IMR-90 (cell line): Measurements from ENCODE around the gene PZP. TPM values are rescaled to one million over a fixed set of nuclear protein-coding genes. Genes with fewer than 3 reads are reported as not detected.

Experiments used
- ATAC-seq: fragments of 200-7000 bp; cut with Tn5 transposase; 2 replicates; pipeline ENCODE4 v1.9.1; 2020; ENCODE audit warnings: low read depth, mild to moderate bottlenecking, moderate library complexity
- BruUV-seq: library from RNA; stranded (reverse); fragments of 400-500 nt; replicated peaks from 2 replicates; lab custom pipeline; 2021; lab: Mats Ljungman, UMichigan
- CTCF ChIA-PET: fragments of 300-600 bp; formaldehyde crosslinking; extraction: SDS; loops from one replicate; lab custom pipeline; 2021; ENCODE audit warnings: antibody characterized with exemption; lab: Yijun Ruan, JAX
- POLR2A ChIA-PET: fragments of 300-600 bp; sonication (Branson Sonifier 250); formaldehyde crosslinking; loops from one replicate; lab custom pipeline; 2022; ENCODE audit warnings: antibody characterized with exemption; ENCODE audit not compliant: unreplicated experiment; lab: Charles Lee
- DNase-seq: peaks from one replicate; pipeline ENCODE4 v3.0.0; 2013
- H2AFZ ChIP-seq: replicated peaks from 2 replicates; pipeline ENCODE3; 2013; ENCODE audit warnings: low read length, mild to moderate bottlenecking; ENCODE audit not compliant: poor library complexity
- H2AK5ac ChIP-seq: 2 replicates; pipeline ENCODE4 v1.6.1; 2013; ENCODE audit warnings: low read depth, low read length, inconsistent platforms
- H2AK9ac ChIP-seq: replicated peaks from 2 replicates; pipeline ENCODE3; 2013; ENCODE audit warnings: mild to moderate bottlenecking, low read depth, low read length, moderate library complexity; ENCODE audit not compliant: poor library complexity
- H2BK120ac ChIP-seq: 2 replicates; pipeline ENCODE4 v1.6.1; 2013; ENCODE audit warnings: low read depth, low read length, inconsistent platforms
- H2BK15ac ChIP-seq: 3 replicates; pipeline ENCODE4 v1.6.1; 2013; ENCODE audit warnings: low read depth, low read length, inconsistent platforms
- H2BK20ac ChIP-seq: 2 replicates; pipeline ENCODE4 v1.6.1; 2013; ENCODE audit warnings: low read depth, mild to moderate bottlenecking, inconsistent platforms, low read length, moderate library complexity
- H2BK5ac ChIP-seq: 2 replicates; pipeline ENCODE4 v1.6.1; 2013; ENCODE audit warnings: mild to moderate bottlenecking, low read depth, low read length, inconsistent platforms; ENCODE audit not compliant: poor library complexity, severe bottlenecking
- H3K14ac ChIP-seq: replicated peaks from 2 replicates; pipeline ENCODE4 v1.6.1; 2013; ENCODE audit warnings: low read depth, low read length, inconsistent platforms
- H3K18ac ChIP-seq: 2 replicates; pipeline ENCODE4 v1.6.1; 2013; ENCODE audit warnings: low read depth, low read length, control low read depth
- H3K23ac ChIP-seq: 2 replicates; pipeline ENCODE4 v1.6.1; 2013; ENCODE audit warnings: low read depth, low read length, inconsistent platforms
- H3K27ac ChIP-seq: 2 replicates; pipeline ENCODE4 v1.5.1; 2013; ENCODE audit warnings: mild to moderate bottlenecking, control low read depth, low read length; ENCODE audit not compliant: insufficient read depth
- H3K27me3 ChIP-seq: 2 replicates; pipeline ENCODE4 v1.6.1; 2013; ENCODE audit warnings: low read length; ENCODE audit not compliant: control insufficient read depth, insufficient read depth
- H3K36me3 ChIP-seq: 2 replicates; pipeline ENCODE4 v1.6.1; 2013; ENCODE audit warnings: low read length, mixed read lengths; ENCODE audit not compliant: control insufficient read depth, insufficient read depth
- H3K4ac ChIP-seq: 2 replicates; pipeline ENCODE4 v1.6.1; 2013; ENCODE audit warnings: low read depth, low read length, inconsistent platforms
- H3K4me1 ChIP-seq: 2 replicates; pipeline ENCODE4 v1.6.1; 2013; ENCODE audit warnings: low read length, mixed read lengths; ENCODE audit not compliant: control insufficient read depth, insufficient read depth
- H3K4me2 ChIP-seq: 2 replicates; pipeline ENCODE4 v1.6.1; 2013; ENCODE audit warnings: low read depth, mild to moderate bottlenecking, control low read depth, low read length, moderate library complexity
- H3K4me3 ChIP-seq: 2 replicates; pipeline ENCODE4 v1.5.1; 2013; ENCODE audit warnings: low read depth, mild to moderate bottlenecking, control low read depth, low read length, moderate library complexity; ENCODE audit not compliant: insufficient read depth
- H3K56ac ChIP-seq: 2 replicates; pipeline ENCODE4 v1.6.1; 2013; ENCODE audit warnings: low read length, inconsistent platforms; ENCODE audit not compliant: insufficient read depth; ENCODE audit errors: extremely low read depth
- H3K79me1 ChIP-seq, 2 experiments: 2 replicates each; pipeline ENCODE4 v1.6.1; 2013; ENCODE audit warnings: low read length in 2 of 2, inconsistent platforms in 1 of 2, low read depth in 1 of 2
- H3K9ac ChIP-seq: 2 replicates; pipeline ENCODE4 v1.6.1; 2013; ENCODE audit warnings: low read depth, low read length, control low read depth
- H3K9me1 ChIP-seq: 2 replicates; pipeline ENCODE4 v1.6.1; 2013; ENCODE audit warnings: low read length, inconsistent platforms; ENCODE audit not compliant: insufficient read depth
- H3K9me3 ChIP-seq: 2 replicates; pipeline ENCODE4 v1.6.1; 2013; ENCODE audit warnings: low read length; ENCODE audit not compliant: control insufficient read depth, insufficient read depth
- H4K20me1 ChIP-seq: 2 replicates; pipeline ENCODE4 v1.6.1; 2013; ENCODE audit warnings: low read length, inconsistent platforms; ENCODE audit not compliant: insufficient read depth
- H4K5ac ChIP-seq: 2 replicates; pipeline ENCODE4 v1.6.1; 2013; ENCODE audit warnings: mild to moderate bottlenecking, low read depth, low read length, control low read depth
- H4K8ac ChIP-seq, 2 experiments: 2 replicates each; pipeline ENCODE4 v1.6.1; 2013; ENCODE audit warnings: low read depth in 2 of 2, low read length in 2 of 2, control low read depth in 1 of 2, inconsistent platforms in 1 of 2
- H4K91ac ChIP-seq: 2 replicates; pipeline ENCODE4 v1.6.1; 2013; ENCODE audit warnings: low read depth, low read length, inconsistent platforms; ENCODE audit not compliant: insufficient read depth
- BHLHE40 ChIP-seq: fragments of 150-350 bp; IDR thresholded peaks from 2 replicates; pipeline ENCODE4 v1.6.1; 2016; ENCODE audit warnings: mild to moderate bottlenecking, low read depth, low read length
- CEBPB ChIP-seq: IDR thresholded peaks from 2 replicates; pipeline ENCODE4 v1.6.1; 2012; ENCODE audit warnings: low read depth, low read length, improper control_type of control experiment
- CTCF ChIP-seq: conservative IDR thresholded peaks from 2 replicates; pipeline ENCODE4 v1.5.1; 2012; ENCODE audit warnings: mild to moderate bottlenecking, low read depth, low read length, improper control_type of control experiment
- ELK1 ChIP-seq: fragments of 150-350 bp; IDR thresholded peaks from 2 replicates; pipeline ENCODE4 v1.6.1; 2016; ENCODE audit warnings: low read depth, mild to moderate bottlenecking, low read length, moderate library complexity, borderline replicate concordance
- FOS ChIP-seq: fragments of 150-350 bp; IDR thresholded peaks from 2 replicates; pipeline ENCODE4 v1.6.1; 2016; ENCODE audit warnings: low read depth, low read length
- MAFK ChIP-seq: IDR thresholded peaks from 2 replicates; pipeline ENCODE4 v1.6.1; 2012; ENCODE audit warnings: low read depth, low read length, improper control_type of control experiment
- MAZ ChIP-seq: IDR thresholded peaks from 2 replicates; pipeline ENCODE4 v1.6.1; 2012; ENCODE audit warnings: low read depth, mild to moderate bottlenecking, low read length, improper control_type of control experiment, moderate library complexity, borderline replicate concordance
- NFE2L2 ChIP-seq: fragments of 150-350 bp; IDR thresholded peaks from 2 replicates; pipeline ENCODE4 v1.6.1; 2016; ENCODE audit warnings: low read depth, mild to moderate bottlenecking, low read length
- POLR2A ChIP-seq: IDR thresholded peaks from 2 replicates; pipeline ENCODE4 v1.6.1; 2012; ENCODE audit warnings: mild to moderate bottlenecking, low read depth, low read length
- RCOR1 ChIP-seq: IDR thresholded peaks from 2 replicates; pipeline ENCODE4 v1.6.1; 2012; ENCODE audit warnings: mild to moderate bottlenecking, low read length, improper control_type of control experiment; ENCODE audit not compliant: insufficient replicate concordance
- RFX5 ChIP-seq: IDR thresholded peaks from 2 replicates; pipeline ENCODE4 v1.8.0; 2012; ENCODE audit warnings: low read depth, mild to moderate bottlenecking, low read length, moderate library complexity
- SMC3 ChIP-seq: fragments of 150-350 bp; IDR thresholded peaks from 2 replicates; pipeline ENCODE4 v1.6.1; 2016; ENCODE audit warnings: low read depth, mild to moderate bottlenecking, antibody characterized with exemption, low read length, moderate library complexity
- USF2 ChIP-seq: fragments of 150-350 bp; IDR thresholded peaks from 2 replicates; pipeline ENCODE4 v1.6.1; 2017; ENCODE audit warnings: mild to moderate bottlenecking, antibody characterized with exemption, low read length, low read depth
- WGBS, 2 experiments: methylation state at CpG; one replicate each; pipeline versions ENCODE4 v1.1.5 to v1.1.7; 2013; ENCODE audit warnings: missing lambda C conversion rate in 2 of 2; ENCODE audit not compliant: insufficient read length in 1 of 2; ENCODE audit errors: extremely low coverage in 2 of 2; 5-methylcytosine and 5-hydroxymethylcytosine counted together
- dilution Hi-C: fragments of 300-500 bp; cut with HindIII; formaldehyde crosslinking; loops from one replicate; pipeline ENCODE4 v1.14.3; 2018; ENCODE audit warnings: low sequenced_read_pairs; ENCODE audit not compliant: unreplicated experiment
- in situ Hi-C: fragments of 300-500 bp; cut with MboI; formaldehyde crosslinking; loops from 3 replicates; pipeline ENCODE4 v1.14.3; 2019; ENCODE audit warnings: low sequenced_read_pairs, inconsistent platforms, mixed read lengths
- intact Hi-C: fragments of 100-400 bp; cut with micrococcal nuclease; formaldehyde crosslinking; loops from 2 replicates; pipeline ENCODE4 v1.10.0; 2022
- polyA plus RNA-seq, 3 experiments: library from polyadenylated mRNA; depleted of rRNA; stranded (reverse); fragments of >200 nt; gene quantifications; 2 replicates each; pipeline ENCODE4 v1.2.3, GENCODE V29; 2012; ENCODE audit warnings: low replicate concordance in 1 of 3
- total RNA-seq: library from RNA; depleted of rRNA; stranded (reverse); fragments of >200 nt; gene quantifications from 2 replicates; pipeline ENCODE4 v1.2.3, GENCODE V29; 2012

The PZP gene
- total and polyA plus RNA-seq, 2 of the 4 experiments (the other 2 are of a cell fraction) = not detected

GRCh38 chr12:9109737-9110491 lies 98.3 kb downstream of the PZP start:
- no peaks in the 10 kb centered on the region for H3K27me3 ChIP-seq
- H2BK20ac ChIP-seq = no peak overlapping the region
- no peak overlapping the region for H2AFZ ChIP-seq
- no peak overlapping the region for H4K5ac ChIP-seq
- H2BK5ac ChIP-seq = no peak overlapping the region
- no peak overlapping the region for H4K8ac ChIP-seq
- no peaks in the 10 kb centered on the region for H3K9me3 ChIP-seq
- H3K14ac ChIP-seq = no peak overlapping the region
- H4K91ac ChIP-seq = no peak overlapping the region
- BruUV-seq = no TSS peak
- TF ChIP-seq CEBPB (no peak), BHLHE40 (no peak), USF2 (no peak), CTCF (no peak), MAFK (no peak), RFX5 (no peak), SMC3 (no peak), NFE2L2 (no peak), ELK1 (no peak), RCOR1 (no peak), FOS (no peak), MAZ (no peak), POLR2A (no peak)
- no CpG with 5 or more reads among the region's 3 CpGs for WGBS, 2 experiments
- no peak overlapping the region for H2BK15ac ChIP-seq
- in situ Hi-C loops (no loop called here), intact Hi-C loops (no loop called here), dilution Hi-C loops (no loop called here)
- H3K56ac ChIP-seq = no peak overlapping the region
- no peak overlapping the region for H2AK9ac ChIP-seq
- H3K18ac ChIP-seq = no peak overlapping the region
- H3K36me3 ChIP-seq = peaks cover 4% of the 10 kb centered on the region; the same call in 1 of the 2 replicates
- CTCF ChIA-PET = no interaction called here
- no peak overlapping the region for H3K9ac ChIP-seq
- no peaks in the 10 kb centered on the region for H3K4me1 ChIP-seq
- no peak overlapping the region for H3K27ac ChIP-seq
- no peak overlapping the region for H2BK120ac ChIP-seq
- no peak overlapping the region for H2AK5ac ChIP-seq
- H3K23ac ChIP-seq = no peak overlapping the region
- no peaks in the 10 kb centered on the region for H3K79me1 ChIP-seq
- H3K4me3 ChIP-seq = no peak overlapping the region
- POLR2A ChIA-PET = no interaction called here
- ATAC-seq (no peak), DNase-seq (no peak)
- H3K4me2 ChIP-seq = no peak overlapping the region
- H3K4ac ChIP-seq = no peak overlapping the region
- no peaks in the 10 kb centered on the region for H4K20me1 ChIP-seq
- H3K9me1 ChIP-seq = no peaks in the 10 kb centered on the region
